ENCODE measurements around the gene LOXL1. TPM values are rescaled to one million over a fixed set of nuclear protein-coding genes. Genes with fewer than 3 reads are reported as not detected.

The LOXL1 gene
- polyA plus RNA-seq, 1 experiment = 92.9 TPM

- no peak overlapping the region for H3K4me3 ChIP-seq (ENCODE audit: low read depth, low read length)
- no peaks in the 10 kb centered on the region for H3K27me3 ChIP-seq (ENCODE audit: control insufficient read depth, insufficient read depth, low read length)
- TF ChIP-seq CTCF (IDR thresholded peaks at IDR 0.05; ENCODE audit: insufficient read depth, low read depth, low read length) = no peak
- no peaks in the 10 kb centered on the region for H3K36me3 ChIP-seq (ENCODE audit: control insufficient read depth, insufficient read depth, low read length)
- POLR2A ChIA-PET = no interaction called here
- CTCF ChIA-PET = interaction anchor here (1.0 to 6.2 kb wide), 5 partner anchors 8 to 88 kb away, joined by 3 to 78 read pairs (median 9); no protein-coding TSS in a partner anchor
- no peak for DNase-seq (ENCODE audit: low read depth)
These were observed 36.2 kb downstream of the LOXL1 start for GRCh38 chr15:73962433-73962832.

- no peak for DNase-seq (ENCODE audit: low read depth)
- no peak overlapping the region for H3K4me3 ChIP-seq (ENCODE audit: low read depth, low read length)
- H3K27me3 ChIP-seq (ENCODE audit: control insufficient read depth, insufficient read depth, low read length) = no peaks in the 10 kb centered on the region
- POLR2A ChIA-PET = interaction anchor here (0.7 kb wide), 1 partner anchor 12 kb away, joined by 5 read pairs; no protein-coding TSS in a partner anchor
- CTCF ChIA-PET = interaction anchor here (0.6 to 5.4 kb wide), 24 partner anchors 8 to 650 kb away, joined by 3 to 78 read pairs (median 5); no protein-coding TSS in a partner anchor
- H3K36me3 ChIP-seq (ENCODE audit: control insufficient read depth, insufficient read depth, low read length) = no peaks in the 10 kb centered on the region
- TF ChIP-seq CTCF (IDR thresholded peaks at IDR 0.05; ENCODE audit: insufficient read depth, low read depth, low read length) = peak; percentile 98
These were observed 38.5 kb downstream of the LOXL1 start for GRCh38 chr15:73964736-73965093.

GRCh38 chr15:73965094-73965757, 39.0 kb downstream of the LOXL1 start:
- Histone ChIP-seq H3K27me3 (ENCODE audit: control insufficient read depth, insufficient read depth, low read length) (no peaks in the 10 kb centered on the region), H3K36me3 (ENCODE audit: control insufficient read depth, insufficient read depth, low read length) (no peaks in the 10 kb centered on the region), H3K4me3 (ENCODE audit: low read depth, low read length) (no peak overlapping the region)
- POLR2A ChIA-PET = interaction anchor here (0.7 kb wide), 1 partner anchor 12 kb away, joined by 5 read pairs; no protein-coding TSS in a partner anchor
- CTCF ChIA-PET = interaction anchor here (0.7 to 5.4 kb wide), 16 partner anchors 9 to 152 kb away, joined by 3 to 78 read pairs (median 4); partner anchors contain the start of genes STOML1 and TBC1D21
- TF ChIP-seq CTCF (IDR thresholded peaks at IDR 0.05; ENCODE audit: insufficient read depth, low read depth, low read length) = no peak
- DNase-seq (ENCODE audit: low read depth) = no peak

- Histone ChIP-seq H3K36me3 (ENCODE audit: control insufficient read depth, insufficient read depth, low read length) (no peaks in the 10 kb centered on the region), H3K27me3 (ENCODE audit: control insufficient read depth, insufficient read depth, low read length) (no peaks in the 10 kb centered on the region), H3K4me3 (ENCODE audit: low read depth, low read length) (no peak overlapping the region)
- POLR2A ChIA-PET = no interaction called here
- CTCF ChIA-PET = interaction anchor here (0.7 to 5.4 kb wide), 17 partner anchors 8 to 357 kb away, joined by 3 to 78 read pairs (median 4); partner anchors contain the start of genes PML, STOML1 and TBC1D21
- no peak for DNase-seq (ENCODE audit: low read depth)
- no peak for TF ChIP-seq CTCF (IDR thresholded peaks at IDR 0.05; ENCODE audit: insufficient read depth, low read depth, low read length)
These were observed 39.5 kb downstream of the LOXL1 start for GRCh38 chr15:73965758-73966113.

- no peak for TF ChIP-seq CTCF (IDR thresholded peaks at IDR 0.05; ENCODE audit: insufficient read depth, low read depth, low read length)
- ChIA-PET CTCF (interaction anchor here (0.6 to 11.7 kb wide), 9 partner anchors 9 to 405 kb away, joined by 3 to 121 read pairs (median 6); no protein-coding TSS in a partner anchor), POLR2A (no interaction called here)
- no peaks in the 10 kb centered on the region for H3K36me3 ChIP-seq (ENCODE audit: control insufficient read depth, insufficient read depth, low read length)
- H3K27me3 ChIP-seq (ENCODE audit: control insufficient read depth, insufficient read depth, low read length) = no peaks in the 10 kb centered on the region
- no peak for DNase-seq (ENCODE audit: low read depth)
- no peak overlapping the region for H3K4me3 ChIP-seq (ENCODE audit: low read depth, low read length)
These were observed 42.2 kb downstream of the LOXL1 start for GRCh38 chr15:73968461-73968860.
